Aorta (tissue), 5 donors: ENCODE data around the gene MTERF1. TPM values are rescaled to one million over a fixed set of nuclear protein-coding genes. Genes with fewer than 3 reads are reported as not detected.

ENCODE experiments used
- ATAC-seq: fragments of 200-7000 bp; cut with Tn5 transposase; one replicate; pipeline ENCODE4 v1.9.1; 2022; ENCODE audit warnings: moderate library complexity; ENCODE audit not compliant: low FRiP score
- DNase-seq, 2 donors: peaks; one replicate each; pipeline ENCODE4 v3.0.0-alpha.2; 2020
- H3K27ac ChIP-seq, 2 donors: one replicate each; pipeline ENCODE4 v1.5.1; 2013; ENCODE audit warnings: low read length in 2 of 2, mild to moderate bottlenecking in 2 of 2, moderate library complexity in 2 of 2, control low read depth in 1 of 2, inconsistent platforms in 1 of 2, low read depth in 1 of 2
- H3K27me3 ChIP-seq, 2 donors: one replicate each; pipeline ENCODE4 v1.6.1; 2013; ENCODE audit warnings: control low read depth in 1 of 2, low read length in 1 of 2, mild to moderate bottlenecking in 1 of 2, moderate library complexity in 1 of 2; ENCODE audit not compliant: insufficient read depth in 2 of 2, control insufficient read depth in 1 of 2
- H3K36me3 ChIP-seq, 2 donors: one replicate each; pipeline ENCODE4 v1.6.1; 2013; ENCODE audit warnings: control low read depth in 1 of 2, low read length in 1 of 2, mild to moderate bottlenecking in 1 of 2; ENCODE audit not compliant: insufficient read depth in 2 of 2, control insufficient read depth in 1 of 2
- H3K4me1 ChIP-seq, 2 donors: one replicate each; pipeline ENCODE4 v1.6.1; 2013; ENCODE audit warnings: low read length in 2 of 2, control low read depth in 1 of 2, mild to moderate bottlenecking in 1 of 2, moderate library complexity in 1 of 2; ENCODE audit not compliant: insufficient read depth in 2 of 2, control insufficient read depth in 1 of 2
- H3K4me3 ChIP-seq, 2 donors: one replicate each; pipeline ENCODE4 v1.5.1; 2013; ENCODE audit warnings: low read length in 2 of 2, control low read depth in 1 of 2, mild to moderate bottlenecking in 1 of 2
- H3K9me3 ChIP-seq: one replicate; pipeline ENCODE4 v1.6.1; 2013; ENCODE audit warnings: mild to moderate bottlenecking, low read length; ENCODE audit not compliant: control insufficient read depth
- WGBS, 2 donors: extraction: QIAGEN DNeasy Blood & Tissue Kit; methylation state at CpG; one replicate each; pipeline ENCODE4 v1.1.7; 2013; 5-methylcytosine and 5-hydroxymethylcytosine counted together
- intact Hi-C, 2 donors: fragments of 100-400 bp; cut with DNase I; formaldehyde crosslinking; loops; one replicate each; pipeline versions ENCODE4 v1.14.2 to v1.15.0; 2022
- polyA plus RNA-seq, 2 donors: library from polyadenylated mRNA; stranded (reverse); fragments of 200-250 nt; gene quantifications; one replicate each; pipeline ENCODE4 v1.2.3, GENCODE V29; 2013
- total RNA-seq, 2 donors: library from RNA; stranded (reverse); fragmentation: NEBNext Ultra II Directional; extraction: Animal tissue kit (Norgen Biotek cat#: 25700); gene quantifications; one replicate each; pipeline ENCODE4 v1.2.1, GENCODE V29; 2021
- donor health status: healthy with polysubstance abuse.
- donor health status: Bipolar disorder and iron deficiency.
- donor health status: DM: no; HTN: no; CAD: no.
- donor health status: DM: no; HTN: no; CAD: no.
- donor health status: DM: yes; HTN: yes; CAD: no.

MTERF1 gene
- total and polyA plus RNA-seq, 4 donors: 8.4 to 17.1 (median 10.6) TPM

- peaks cover 0 to 2% of the 10 kb centered on the region in 2 donors for H3K36me3 ChIP-seq
- no peak overlapping the region for H3K27ac ChIP-seq
- no peak overlapping the region for H3K4me3 ChIP-seq
- ATAC-seq (no peak), DNase-seq (no peak)
- no peaks in the 10 kb centered on the region for H3K4me1 ChIP-seq
- no peaks in the 10 kb centered on the region for H3K27me3 ChIP-seq
- intact Hi-C loops: no loop called here
- no peaks in the 10 kb centered on the region for H3K9me3 ChIP-seq
- 86% methylated on average over 7 of the region's 7 CpGs for WGBS, 2 donors
Observed at GRCh38 chr7:91832493-91833045, 47.9 kb downstream of the MTERF1 start.

DNA sequence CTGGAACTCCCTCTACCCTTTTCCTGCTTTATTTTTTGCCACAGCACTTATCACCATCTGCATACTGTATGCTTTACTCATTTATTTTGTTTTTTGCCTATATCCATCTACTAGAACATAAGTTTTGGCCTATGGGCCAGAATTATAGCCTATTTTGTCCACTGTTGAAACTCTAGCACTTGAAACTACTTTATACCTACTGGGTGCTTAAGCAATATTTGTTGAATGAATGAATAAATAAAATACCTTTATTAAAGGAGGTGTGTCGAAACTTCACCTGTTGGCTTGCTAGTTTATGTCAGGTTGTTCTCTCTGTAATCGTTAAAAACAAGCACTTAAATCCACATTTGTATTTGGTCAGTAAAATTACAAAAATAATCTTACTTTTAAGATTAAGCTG is 53.3 kb downstream of the MTERF1 start:
- H3K4me1 ChIP-seq: no peaks in the 10 kb centered on the region
- no peak overlapping the region for H3K27ac ChIP-seq
- H3K27me3 ChIP-seq: no peaks in the 10 kb centered on the region
- H3K9me3 ChIP-seq: no peaks in the 10 kb centered on the region
- peaks cover 0 to 2% of the 10 kb centered on the region in 2 donors for H3K36me3 ChIP-seq
- 94 to 96% methylated on average over 2 of the region's 2 CpGs for WGBS, 2 donors
- no peak for ATAC-seq
- intact Hi-C loops: no loop called here
- DNase-seq: no peak
- no peak overlapping the region for H3K4me3 ChIP-seq

- Histone ChIP-seq H3K36me3 (no peaks in the 10 kb centered on the region), H3K4me3 (no peak overlapping the region), H3K27me3 (no peaks in the 10 kb centered on the region), H3K27ac (no peak overlapping the region), H3K9me3 (no peaks in the 10 kb centered on the region), H3K4me1 (no peaks in the 10 kb centered on the region)
- 93 to 94% methylated on average over 1 of the region's 1 CpG for WGBS, 2 donors
- no peak for DNase-seq
- ATAC-seq: no peak
- intact Hi-C loops: no loop called here
Observed at GRCh38 chr7:91826377-91826776, 54.1 kb downstream of the MTERF1 start.

DNA sequence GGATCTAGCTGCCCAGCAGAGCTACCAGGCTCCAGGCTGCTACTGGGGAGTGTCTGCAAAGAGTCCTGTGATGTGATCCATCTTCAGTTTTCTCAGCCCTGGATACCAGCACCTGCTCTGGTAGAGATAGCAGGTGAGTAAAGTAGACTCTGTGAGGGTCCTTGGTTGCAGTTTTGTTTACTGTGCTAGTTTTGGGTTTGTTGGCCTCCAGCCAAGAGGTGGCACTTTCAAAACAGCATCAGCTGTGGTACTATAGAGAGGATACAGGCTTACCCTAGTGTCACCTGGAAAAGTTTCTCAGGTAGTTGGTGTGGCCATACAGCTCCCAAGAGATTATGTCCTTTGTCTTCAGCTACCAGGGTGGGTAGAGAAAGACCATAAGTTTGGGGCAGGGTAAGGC is 56.3 kb downstream of the MTERF1 start:
- Histone ChIP-seq H3K27me3 (no peaks in the 10 kb centered on the region), H3K36me3 (no peaks in the 10 kb centered on the region), H3K4me1 (no peaks in the 10 kb centered on the region), H3K4me3 (no peak overlapping the region), H3K27ac (no peak overlapping the region), H3K9me3 (no peaks in the 10 kb centered on the region)
- intact Hi-C loops: no loop called here
- no peak for ATAC-seq
- DNase-seq: no peak

Other genes with a start within 250 kb of the MTERF1 start
- gene AKAP9, start 60.2 kb upstream of the MTERF1 start, total RNA-seq: 10 to 100 TPM; 55.5 to 81.2 TPM
- 10 to 100 TPM; 13.8 to 21.7 TPM for gene AKAP9, start 60.2 kb upstream of the MTERF1 start, polyA plus RNA-seq